Nephron (organoid): Measurements from ENCODE around the gene BIRC3.

Experiments
- H3K27ac Mint-ChIP-seq, 3 experiments: 2 replicates each; pipeline ENCODE4 v1.8.0; 2020; ENCODE audit warnings: mixed read lengths in 3 of 3, mild to moderate bottlenecking in 2 of 3, moderate library complexity in 1 of 3
- H3K27me3 Mint-ChIP-seq: 2 replicates; pipeline ENCODE4 v1.8.0; 2021; ENCODE audit warnings: low read depth, mild to moderate bottlenecking, moderate library complexity, mixed read lengths
- H3K36me3 Mint-ChIP-seq: 2 replicates; pipeline ENCODE4 v1.8.0; 2020; ENCODE audit warnings: low read depth, mixed read lengths
- H3K4me1 Mint-ChIP-seq: 2 replicates; pipeline ENCODE4 v1.8.0; 2020; ENCODE audit warnings: mixed read lengths
- H3K4me3 Mint-ChIP-seq, 3 experiments: 2 replicates each; pipeline ENCODE4 v1.8.0; 2020; ENCODE audit warnings: mild to moderate bottlenecking in 3 of 3, mixed read lengths in 3 of 3, moderate library complexity in 2 of 3
- H3K9me3 Mint-ChIP-seq: 2 replicates; pipeline ENCODE4 v1.8.0; 2020; ENCODE audit warnings: mixed read lengths
- TF ChIP-seq, protein P1 (sequence below), 3 experiments: fragments of 200-600 bp; sonication (generic); IDR thresholded peaks; one replicate each; pipeline ENCODE4 v1.5.0; 2021; ENCODE audit warnings: antibody characterized with exemption in 3 of 3; ENCODE audit not compliant: unreplicated experiment in 3 of 3

BIRC3 gene

DNA sequence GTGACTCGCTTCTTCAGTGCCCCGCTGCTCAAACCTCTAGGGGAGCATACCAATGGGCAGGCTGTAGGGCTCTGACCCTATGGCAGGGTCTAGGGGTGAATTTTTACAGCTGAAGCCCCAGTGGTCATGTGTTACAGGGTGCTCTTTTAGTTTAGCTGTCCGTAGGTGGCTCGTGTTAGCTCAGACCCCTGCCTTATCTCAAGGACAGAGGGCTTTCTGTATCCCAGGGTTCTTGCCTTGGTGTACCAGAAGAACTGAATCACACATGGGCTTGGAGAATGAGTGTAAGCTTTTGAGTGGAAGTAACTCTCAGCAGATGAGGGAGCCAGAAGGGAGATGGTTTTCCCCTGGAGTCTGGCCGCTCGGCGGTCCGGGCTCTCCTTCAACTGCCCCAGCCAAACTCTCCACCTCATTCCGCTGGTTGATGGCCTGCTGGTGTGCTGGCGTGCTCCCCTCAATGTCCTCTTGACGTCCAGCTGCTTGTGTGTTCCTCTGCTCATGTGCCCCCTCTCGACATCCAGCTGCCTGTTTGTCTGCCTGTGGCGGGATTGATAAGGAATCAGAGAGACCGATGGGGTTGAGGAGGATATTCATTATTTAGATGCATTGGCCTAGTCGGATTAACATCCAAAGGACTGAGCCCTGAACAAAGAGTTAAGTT, 67.3 kb downstream of the BIRC3 start:
- peak overlapping the region; percentile 87 to 96 (median 95) for H3K27ac Mint-ChIP-seq
- no peaks in the 10 kb centered on the region for H3K27me3 Mint-ChIP-seq
- H3K9me3 Mint-ChIP-seq = no peaks in the 10 kb centered on the region
- peaks cover 77% of the 10 kb centered on the region for H3K36me3 Mint-ChIP-seq
- no peak overlapping the region for H3K4me3 Mint-ChIP-seq
- H3K4me1 Mint-ChIP-seq = peaks cover 22% of the 10 kb centered on the region
- TF ChIP-seq, protein P1, sequence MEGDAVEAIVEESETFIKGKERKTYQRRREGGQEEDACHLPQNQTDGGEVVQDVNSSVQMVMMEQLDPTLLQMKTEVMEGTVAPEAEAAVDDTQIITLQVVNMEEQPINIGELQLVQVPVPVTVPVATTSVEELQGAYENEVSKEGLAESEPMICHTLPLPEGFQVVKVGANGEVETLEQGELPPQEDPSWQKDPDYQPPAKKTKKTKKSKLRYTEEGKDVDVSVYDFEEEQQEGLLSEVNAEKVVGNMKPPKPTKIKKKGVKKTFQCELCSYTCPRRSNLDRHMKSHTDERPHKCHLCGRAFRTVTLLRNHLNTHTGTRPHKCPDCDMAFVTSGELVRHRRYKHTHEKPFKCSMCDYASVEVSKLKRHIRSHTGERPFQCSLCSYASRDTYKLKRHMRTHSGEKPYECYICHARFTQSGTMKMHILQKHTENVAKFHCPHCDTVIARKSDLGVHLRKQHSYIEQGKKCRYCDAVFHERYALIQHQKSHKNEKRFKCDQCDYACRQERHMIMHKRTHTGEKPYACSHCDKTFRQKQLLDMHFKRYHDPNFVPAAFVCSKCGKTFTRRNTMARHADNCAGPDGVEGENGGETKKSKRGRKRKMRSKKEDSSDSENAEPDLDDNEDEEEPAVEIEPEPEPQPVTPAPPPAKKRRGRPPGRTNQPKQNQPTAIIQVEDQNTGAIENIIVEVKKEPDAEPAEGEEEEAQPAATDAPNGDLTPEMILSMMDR (IDR thresholded peaks at IDR 0.05; ENCODE audit: unreplicated experiment in 3 of 3) = no peak

DNA sequence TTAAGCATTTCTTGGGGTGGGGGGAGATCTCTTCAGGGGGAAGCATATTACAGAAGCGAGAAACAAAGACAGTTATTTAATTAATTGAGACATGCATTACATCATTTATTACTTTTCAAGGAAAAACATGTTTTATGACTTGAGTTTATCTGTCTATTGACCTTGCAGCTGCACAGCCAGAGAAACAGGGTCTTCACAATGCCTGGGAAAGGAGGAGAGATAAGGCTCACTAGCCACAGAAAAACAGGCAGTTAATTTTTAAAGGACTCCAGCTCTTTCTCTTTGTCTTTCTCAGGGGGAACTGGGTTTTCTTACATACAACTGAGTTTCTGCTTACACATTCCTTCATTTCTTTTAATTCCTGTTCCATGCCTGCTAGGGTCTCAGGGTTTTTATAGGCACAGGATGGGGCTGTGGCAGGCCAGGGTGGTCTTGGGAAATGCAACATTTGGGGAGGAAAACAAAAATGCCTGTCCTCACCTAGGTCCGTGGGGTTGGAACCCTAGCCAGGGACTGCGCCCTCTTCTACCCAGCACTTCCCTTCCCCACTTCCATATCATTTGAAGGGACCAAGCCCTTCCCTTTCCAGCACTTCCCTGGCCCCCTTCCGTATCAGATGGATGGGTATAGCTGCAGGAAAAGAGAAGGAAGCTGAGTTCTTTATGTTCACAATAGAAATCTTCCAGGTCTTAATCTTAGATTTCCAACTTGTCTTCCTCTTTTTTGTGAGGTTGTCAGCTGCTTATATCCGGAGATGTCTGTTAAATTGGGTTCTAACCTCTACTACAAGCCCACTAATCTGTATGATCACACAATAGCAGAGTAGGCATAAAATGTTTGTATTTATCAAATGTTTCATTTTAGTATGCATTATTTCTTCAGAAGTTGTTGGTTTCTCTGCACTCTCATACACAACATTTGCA, 68.1 kb downstream of the BIRC3 start:
- Mint-ChIP-seq H3K36me3 (peaks cover 72% of the 10 kb centered on the region), H3K27ac (peak overlapping the region; percentile 87 to 96 (median 95)), H3K4me1 (peaks cover 22% of the 10 kb centered on the region), H3K27me3 (no peaks in the 10 kb centered on the region), H3K4me3 (no peak overlapping the region), H3K9me3 (no peaks in the 10 kb centered on the region)
- TF ChIP-seq, protein P1 (IDR thresholded peaks at IDR 0.05; ENCODE audit: unreplicated experiment in 3 of 3) = no peak

DNA sequence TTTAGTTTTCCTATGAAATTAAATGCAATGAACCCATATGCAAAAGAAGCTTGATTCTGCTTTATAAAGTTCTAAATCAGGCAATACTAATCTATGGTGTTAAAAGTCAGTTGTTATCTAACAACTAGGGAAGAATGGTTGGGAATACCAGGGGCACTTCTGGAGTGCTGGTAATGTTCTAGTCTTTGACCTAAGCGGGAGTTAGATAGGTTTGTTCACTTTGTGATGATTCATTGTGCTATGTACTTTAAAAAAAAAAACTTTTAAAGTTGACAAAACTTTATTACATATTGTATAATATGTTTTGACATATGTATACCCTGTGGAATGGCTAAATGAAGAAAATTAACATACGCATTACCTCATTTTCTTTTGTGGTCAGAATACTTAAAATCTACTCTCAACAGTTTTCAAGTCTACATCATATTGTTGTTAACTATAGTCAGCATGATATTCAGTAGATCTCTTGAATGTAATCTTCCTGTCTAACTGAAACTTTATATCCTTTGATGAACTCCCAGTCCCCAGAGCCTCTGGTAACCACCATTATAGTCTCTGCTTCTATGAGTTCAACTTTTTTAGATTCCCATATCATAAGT, 69.0 kb downstream of the BIRC3 start:
- peak overlapping the region; percentile 87 to 96 (median 95) for H3K27ac Mint-ChIP-seq
- TF ChIP-seq, protein P1 (IDR thresholded peaks at IDR 0.05; ENCODE audit: unreplicated experiment in 3 of 3) = no peak
- H3K4me1 Mint-ChIP-seq = peaks cover 22% of the 10 kb centered on the region
- no peaks in the 10 kb centered on the region for H3K27me3 Mint-ChIP-seq
- no peak overlapping the region for H3K4me3 Mint-ChIP-seq
- H3K9me3 Mint-ChIP-seq = no peaks in the 10 kb centered on the region
- H3K36me3 Mint-ChIP-seq = peaks cover 68% of the 10 kb centered on the region

DNA sequence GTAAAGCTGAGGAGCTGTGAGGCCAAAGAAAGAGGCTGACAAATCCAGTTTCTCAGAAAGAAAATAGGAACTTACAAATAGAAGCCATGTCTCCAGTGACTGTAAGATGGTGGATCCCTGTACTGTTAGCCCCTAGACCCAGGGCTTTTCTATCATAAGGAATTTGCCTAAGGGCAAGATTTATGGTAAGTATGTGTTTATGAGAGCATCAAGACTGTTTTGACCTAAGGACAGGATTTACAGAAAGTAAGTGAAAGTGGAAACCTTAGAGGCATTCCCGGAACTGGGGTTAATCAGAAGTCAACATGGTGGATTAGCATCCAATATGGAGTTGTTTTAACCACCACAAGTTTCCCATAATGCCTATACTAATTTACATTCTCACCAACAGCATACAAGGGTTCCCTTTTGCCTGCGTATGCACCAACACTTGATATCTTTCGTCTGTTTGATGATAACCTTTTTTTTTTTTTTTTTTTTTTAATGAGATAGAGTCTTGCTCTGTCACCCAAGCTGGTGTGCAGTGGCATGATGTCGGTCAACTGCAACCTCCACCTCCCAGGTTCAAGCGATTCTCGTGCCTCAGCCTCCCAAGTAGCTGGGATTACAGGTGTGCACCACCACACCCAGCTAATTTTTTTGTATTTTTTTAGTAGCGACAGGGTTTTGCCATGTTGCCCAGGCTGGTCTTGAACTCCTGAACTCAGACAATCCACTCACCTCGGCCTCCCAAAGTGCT, 69.9 kb downstream of the BIRC3 start:
- Mint-ChIP-seq H3K36me3 (peaks cover 62% of the 10 kb centered on the region), H3K9me3 (no peaks in the 10 kb centered on the region), H3K27me3 (no peaks in the 10 kb centered on the region), H3K4me1 (peaks cover 22% of the 10 kb centered on the region), H3K4me3 (no peak overlapping the region), H3K27ac (peak overlapping the region in 1 of 3 experiments; percentile 95)
- TF ChIP-seq, protein P1 (IDR thresholded peaks at IDR 0.05; ENCODE audit: unreplicated experiment in 3 of 3) = no peak
